ENCODE results near the gene SLC38A4. TPM values are rescaled to one million over a fixed set of nuclear protein-coding genes. Genes with fewer than 3 reads are reported as not detected.

Gene SLC38A4
- total and polyA plus RNA-seq, 2 donors (not counting 1 experiment from before 2014, with no cell fraction given) = 5.5 to 6.1 TPM

DNA sequence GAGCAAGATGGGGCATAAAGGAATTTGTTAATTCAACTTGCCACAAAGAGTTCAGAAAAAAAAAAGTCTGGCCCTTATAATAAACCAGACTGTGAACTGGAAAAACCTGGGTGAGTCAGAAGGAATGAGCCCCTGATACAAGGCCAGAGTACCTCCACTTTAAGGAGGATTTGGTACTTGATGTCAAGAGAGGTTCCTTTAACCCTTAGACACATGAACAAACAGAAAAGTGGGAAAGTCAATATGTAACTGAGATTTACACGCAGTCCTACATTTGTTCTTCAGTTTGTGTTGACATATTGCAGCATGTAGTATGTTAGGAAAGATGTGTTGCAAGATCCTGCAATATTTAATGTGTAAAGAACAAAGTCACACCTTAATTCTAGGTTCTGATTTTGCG is 14.2 kb upstream of the SLC38A4 start:
- no peak overlapping the region for H2AFZ ChIP-seq (ENCODE audit: low read length)
- no peak overlapping the region for H3K27ac ChIP-seq (ENCODE audit: insufficient read depth, low read length)
- no peak overlapping the region for H3K4me2 ChIP-seq (ENCODE audit: extremely low read depth, insufficient read depth, low read length)
- no peaks in the 10 kb centered on the region for H4K20me1 ChIP-seq (ENCODE audit: control insufficient read depth, extremely low read depth, insufficient read depth, low read length)
- H3K79me2 ChIP-seq (ENCODE audit: control insufficient read depth, insufficient read depth, low read length) = no peaks in the 10 kb centered on the region
- H3K27me3 ChIP-seq (ENCODE audit: control insufficient read depth, insufficient read depth, low read length) = no peaks in the 10 kb centered on the region
- no peak overlapping the region for H3K9ac ChIP-seq (ENCODE audit: insufficient read depth, low read length)
- no peak for DNase-seq (ENCODE audit: low read depth in 2 of 2)
- no peaks in the 10 kb centered on the region for H3K36me3 ChIP-seq (ENCODE audit: control insufficient read depth, insufficient read depth, low read length)
- no peaks in the 10 kb centered on the region for H3K9me3 ChIP-seq (ENCODE audit: control insufficient read depth, insufficient read depth, low read depth, low read length)
- no peak overlapping the region for H3K4me3 ChIP-seq (replicated peaks in 1 of 4; ENCODE audit: control extremely low read depth in 1 of 4, insufficient read depth in 1 of 4, low read depth in 3 of 4, low read length in 4 of 4)
- TF ChIP-seq, protein P1, sequence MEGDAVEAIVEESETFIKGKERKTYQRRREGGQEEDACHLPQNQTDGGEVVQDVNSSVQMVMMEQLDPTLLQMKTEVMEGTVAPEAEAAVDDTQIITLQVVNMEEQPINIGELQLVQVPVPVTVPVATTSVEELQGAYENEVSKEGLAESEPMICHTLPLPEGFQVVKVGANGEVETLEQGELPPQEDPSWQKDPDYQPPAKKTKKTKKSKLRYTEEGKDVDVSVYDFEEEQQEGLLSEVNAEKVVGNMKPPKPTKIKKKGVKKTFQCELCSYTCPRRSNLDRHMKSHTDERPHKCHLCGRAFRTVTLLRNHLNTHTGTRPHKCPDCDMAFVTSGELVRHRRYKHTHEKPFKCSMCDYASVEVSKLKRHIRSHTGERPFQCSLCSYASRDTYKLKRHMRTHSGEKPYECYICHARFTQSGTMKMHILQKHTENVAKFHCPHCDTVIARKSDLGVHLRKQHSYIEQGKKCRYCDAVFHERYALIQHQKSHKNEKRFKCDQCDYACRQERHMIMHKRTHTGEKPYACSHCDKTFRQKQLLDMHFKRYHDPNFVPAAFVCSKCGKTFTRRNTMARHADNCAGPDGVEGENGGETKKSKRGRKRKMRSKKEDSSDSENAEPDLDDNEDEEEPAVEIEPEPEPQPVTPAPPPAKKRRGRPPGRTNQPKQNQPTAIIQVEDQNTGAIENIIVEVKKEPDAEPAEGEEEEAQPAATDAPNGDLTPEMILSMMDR (conservative IDR thresholded peaks at IDR 0.05 in 1 of 2, IDR thresholded peaks at IDR 0.05 in 1 of 2; ENCODE audit: low read depth in 1 of 2, low read length in 2 of 2) = no peak
- no peak for TF ChIP-seq EZH2 (IDR thresholded peaks at IDR 0.05; ENCODE audit: low read length, missing control alignments)
- H3K4me1 ChIP-seq (ENCODE audit: control insufficient read depth, extremely low read depth, insufficient read depth, low read length) = no peaks in the 10 kb centered on the region

DNA sequence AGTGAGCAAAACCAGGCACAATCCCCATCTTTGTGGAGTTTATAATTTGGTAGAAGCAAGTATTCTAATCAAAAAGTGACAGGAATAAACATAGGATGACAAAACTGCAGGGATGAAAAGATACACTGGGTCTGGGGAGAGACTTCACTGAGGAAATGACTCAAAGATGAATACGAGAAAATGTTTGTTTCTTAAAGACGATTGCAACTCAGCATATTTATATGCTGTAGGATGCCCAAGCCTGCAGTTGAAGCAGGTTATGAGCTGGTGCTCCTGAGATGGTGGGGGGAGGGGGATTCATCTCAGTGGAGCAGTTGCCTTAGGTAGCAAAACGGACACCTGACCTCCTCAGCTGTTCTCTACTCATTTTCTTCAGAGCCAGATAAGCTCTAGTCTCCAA is 13.4 kb upstream of the SLC38A4 start:
- Histone ChIP-seq H3K4me2 (ENCODE audit: extremely low read depth, insufficient read depth, low read length) (no peak overlapping the region), H3K9me3 (ENCODE audit: control insufficient read depth, insufficient read depth, low read depth, low read length) (no peaks in the 10 kb centered on the region), H2AFZ (ENCODE audit: low read length) (no peak overlapping the region), H3K79me2 (ENCODE audit: control insufficient read depth, insufficient read depth, low read length) (no peaks in the 10 kb centered on the region), H3K4me1 (ENCODE audit: control insufficient read depth, extremely low read depth, insufficient read depth, low read length) (no peaks in the 10 kb centered on the region), H3K36me3 (ENCODE audit: control insufficient read depth, insufficient read depth, low read length) (no peaks in the 10 kb centered on the region), H3K4me3 (replicated peaks in 1 of 4; ENCODE audit: control extremely low read depth in 1 of 4, insufficient read depth in 1 of 4, low read depth in 3 of 4, low read length in 4 of 4) (no peak overlapping the region), H3K9ac (ENCODE audit: insufficient read depth, low read length) (no peak overlapping the region), H3K27ac (ENCODE audit: insufficient read depth, low read length) (no peak overlapping the region), H4K20me1 (ENCODE audit: control insufficient read depth, extremely low read depth, insufficient read depth, low read length) (no peaks in the 10 kb centered on the region), H3K27me3 (ENCODE audit: control insufficient read depth, insufficient read depth, low read length) (no peaks in the 10 kb centered on the region)
- DNase-seq (ENCODE audit: low read depth in 2 of 2) = no peak
- TF ChIP-seq EZH2 (IDR thresholded peaks at IDR 0.05; ENCODE audit: low read length, missing control alignments) = no peak
- TF ChIP-seq, protein P1 (conservative IDR thresholded peaks at IDR 0.05 in 1 of 2, IDR thresholded peaks at IDR 0.05 in 1 of 2; ENCODE audit: low read depth in 1 of 2, low read length in 2 of 2) = no peak

- Histone ChIP-seq H3K27me3 (ENCODE audit: control insufficient read depth, insufficient read depth, low read length) (peaks cover 13% of the 10 kb centered on the region), H3K9me3 (ENCODE audit: control insufficient read depth, insufficient read depth, low read depth, low read length) (no peaks in the 10 kb centered on the region), H3K79me2 (ENCODE audit: control insufficient read depth, insufficient read depth, low read length) (no peaks in the 10 kb centered on the region), H3K4me3 (replicated peaks in 1 of 4; ENCODE audit: control extremely low read depth in 1 of 4, insufficient read depth in 1 of 4, low read depth in 3 of 4, low read length in 4 of 4) (no peak overlapping the region), H4K20me1 (ENCODE audit: control insufficient read depth, extremely low read depth, insufficient read depth, low read length) (no peaks in the 10 kb centered on the region), H3K9ac (ENCODE audit: insufficient read depth, low read length) (no peak overlapping the region), H3K4me1 (ENCODE audit: control insufficient read depth, extremely low read depth, insufficient read depth, low read length) (peaks cover 2% of the 10 kb centered on the region), H3K4me2 (ENCODE audit: extremely low read depth, insufficient read depth, low read length) (no peak overlapping the region), H3K36me3 (ENCODE audit: control insufficient read depth, insufficient read depth, low read length) (no peaks in the 10 kb centered on the region), H3K27ac (ENCODE audit: insufficient read depth, low read length) (no peak overlapping the region), H2AFZ (ENCODE audit: low read length) (no peak overlapping the region)
- TF ChIP-seq EZH2 (IDR thresholded peaks at IDR 0.05; ENCODE audit: low read length, missing control alignments) = no peak
- TF ChIP-seq, protein P1 (conservative IDR thresholded peaks at IDR 0.05 in 1 of 2, IDR thresholded peaks at IDR 0.05 in 1 of 2; ENCODE audit: low read depth in 1 of 2, low read length in 2 of 2) = no peak
- DNase-seq (ENCODE audit: low read depth in 2 of 2) = no peak
These were observed 10.0 kb upstream of the SLC38A4 start for GRCh38 chr12:46835785-46836184.
